GM12865 (cell line): Measurements from ENCODE around the gene NEGR1.

Experiments
- DNase-seq: peaks from one replicate; pipeline ENCODE4 v3.0.0; 2010; ENCODE audit warnings: low read depth
- H3K4me3 ChIP-seq: 2 replicates; pipeline ENCODE4 v1.5.1; 2011; ENCODE audit warnings: mild to moderate bottlenecking, low read depth, low read length, control low read depth
- TF ChIP-seq, protein P1 (sequence below): IDR thresholded peaks from 2 replicates; pipeline ENCODE4 v1.5.1; 2011; ENCODE audit warnings: low read length, control low read depth, low read depth, inconsistent platforms; ENCODE audit not compliant: insufficient read depth; ENCODE audit errors: missing control alignments

NEGR1 gene

DNA sequence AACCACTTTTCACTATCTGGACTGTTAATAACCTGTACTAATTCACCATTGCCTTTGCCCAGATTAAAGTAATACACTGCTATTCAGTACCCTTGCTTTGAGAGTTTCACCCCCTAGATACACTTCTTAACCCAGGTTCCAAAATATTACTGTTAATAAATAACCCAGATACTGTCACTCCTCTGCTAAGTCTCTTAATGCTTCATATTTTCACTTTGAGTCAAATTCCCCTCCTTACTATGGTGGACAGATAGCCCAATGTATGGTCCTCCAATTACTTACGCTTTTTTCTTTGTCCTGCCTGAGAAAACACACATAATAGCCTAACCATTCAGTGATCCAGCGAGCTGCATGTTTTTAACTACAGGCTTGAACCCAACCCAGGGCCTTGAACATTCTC, 152.5 kb downstream of the NEGR1 start:
- no peak for DNase-seq
- TF ChIP-seq, protein P1, sequence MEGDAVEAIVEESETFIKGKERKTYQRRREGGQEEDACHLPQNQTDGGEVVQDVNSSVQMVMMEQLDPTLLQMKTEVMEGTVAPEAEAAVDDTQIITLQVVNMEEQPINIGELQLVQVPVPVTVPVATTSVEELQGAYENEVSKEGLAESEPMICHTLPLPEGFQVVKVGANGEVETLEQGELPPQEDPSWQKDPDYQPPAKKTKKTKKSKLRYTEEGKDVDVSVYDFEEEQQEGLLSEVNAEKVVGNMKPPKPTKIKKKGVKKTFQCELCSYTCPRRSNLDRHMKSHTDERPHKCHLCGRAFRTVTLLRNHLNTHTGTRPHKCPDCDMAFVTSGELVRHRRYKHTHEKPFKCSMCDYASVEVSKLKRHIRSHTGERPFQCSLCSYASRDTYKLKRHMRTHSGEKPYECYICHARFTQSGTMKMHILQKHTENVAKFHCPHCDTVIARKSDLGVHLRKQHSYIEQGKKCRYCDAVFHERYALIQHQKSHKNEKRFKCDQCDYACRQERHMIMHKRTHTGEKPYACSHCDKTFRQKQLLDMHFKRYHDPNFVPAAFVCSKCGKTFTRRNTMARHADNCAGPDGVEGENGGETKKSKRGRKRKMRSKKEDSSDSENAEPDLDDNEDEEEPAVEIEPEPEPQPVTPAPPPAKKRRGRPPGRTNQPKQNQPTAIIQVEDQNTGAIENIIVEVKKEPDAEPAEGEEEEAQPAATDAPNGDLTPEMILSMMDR = no peak
- H3K4me3 ChIP-seq = no peak overlapping the region

DNA sequence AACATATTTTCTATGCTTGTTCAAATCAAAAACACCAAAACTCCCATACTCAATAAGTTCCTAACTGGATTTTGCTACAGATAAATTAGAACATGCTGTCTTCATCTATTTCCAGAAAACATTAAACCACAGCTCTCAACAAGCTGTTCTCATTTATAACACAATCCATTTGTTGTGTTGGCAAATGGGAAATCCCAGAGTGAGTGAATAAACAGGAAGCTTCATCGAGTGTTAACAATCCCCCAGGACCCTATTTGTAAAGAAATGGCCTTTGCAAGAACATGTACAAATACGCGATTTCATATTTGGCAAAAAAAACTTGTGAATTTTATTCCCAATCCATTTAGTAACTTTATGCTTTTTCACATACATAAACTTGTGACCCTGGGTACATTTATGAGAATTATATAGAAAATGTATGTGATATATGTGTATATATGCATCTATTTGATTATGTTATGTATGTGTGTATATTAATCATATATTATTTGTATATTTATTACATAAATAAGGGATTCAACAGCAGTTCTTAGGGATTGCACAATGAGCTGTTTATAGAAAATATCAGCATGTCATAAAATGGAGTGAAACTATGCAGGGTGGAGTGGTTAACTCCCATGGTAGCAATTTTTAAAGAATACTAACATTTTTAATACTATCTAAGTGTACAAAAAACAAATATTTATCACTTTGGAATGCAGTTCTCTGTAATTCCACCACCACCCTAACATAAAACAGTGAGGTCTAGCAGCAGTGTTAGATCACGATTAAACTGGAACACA, 160.0 kb downstream of the NEGR1 start:
- DNase-seq = no peak
- TF ChIP-seq, protein P1 = no peak

DNA sequence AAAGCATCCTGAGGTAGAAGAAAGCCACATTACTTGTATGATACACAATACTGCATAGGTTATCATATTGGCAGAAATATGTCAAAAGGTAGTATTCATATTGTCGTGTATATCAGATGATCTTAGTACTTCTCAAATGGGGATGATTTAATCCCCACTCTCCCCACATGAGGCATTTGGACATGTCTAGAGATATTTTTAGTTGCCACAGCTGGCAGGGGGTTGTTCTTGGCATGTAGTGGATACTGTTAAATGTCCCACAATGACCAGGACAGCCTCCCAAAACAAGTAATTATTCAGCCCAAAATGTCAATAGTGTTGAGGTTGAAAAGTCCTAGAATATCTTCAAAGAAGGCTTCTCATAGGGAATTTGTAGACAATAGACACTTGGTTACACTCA, 162.8 kb downstream of the NEGR1 start:
- DNase-seq = no peak
- H3K4me3 ChIP-seq = no peak overlapping the region
- TF ChIP-seq, protein P1 = no peak

More for the DNA sequence above, 160.0 kb downstream of the NEGR1 start:
- H3K4me3 ChIP-seq = no peak overlapping the region

DNA sequence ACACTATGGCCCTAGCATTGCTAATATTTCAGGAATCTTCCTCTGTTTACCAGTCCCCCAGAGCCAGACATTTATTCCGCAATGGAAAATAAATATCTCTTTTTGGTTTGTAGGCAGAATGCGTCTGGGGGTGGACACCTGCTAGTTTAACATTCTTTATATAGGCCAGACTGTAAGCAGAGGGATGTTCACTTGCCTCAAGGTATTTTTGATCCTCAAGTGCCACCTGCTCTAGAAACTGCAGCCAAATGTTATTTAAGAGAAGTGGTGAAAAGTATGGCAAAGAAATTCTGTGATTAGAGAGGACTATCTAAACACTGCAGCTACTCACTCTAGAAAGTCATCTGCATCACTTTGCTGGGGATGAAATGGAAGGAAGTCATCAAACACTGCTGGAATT, 164.7 kb downstream of the NEGR1 start:
- TF ChIP-seq, protein P1 = no peak
- DNase-seq = no peak
- H3K4me3 ChIP-seq = no peak overlapping the region

DNA sequence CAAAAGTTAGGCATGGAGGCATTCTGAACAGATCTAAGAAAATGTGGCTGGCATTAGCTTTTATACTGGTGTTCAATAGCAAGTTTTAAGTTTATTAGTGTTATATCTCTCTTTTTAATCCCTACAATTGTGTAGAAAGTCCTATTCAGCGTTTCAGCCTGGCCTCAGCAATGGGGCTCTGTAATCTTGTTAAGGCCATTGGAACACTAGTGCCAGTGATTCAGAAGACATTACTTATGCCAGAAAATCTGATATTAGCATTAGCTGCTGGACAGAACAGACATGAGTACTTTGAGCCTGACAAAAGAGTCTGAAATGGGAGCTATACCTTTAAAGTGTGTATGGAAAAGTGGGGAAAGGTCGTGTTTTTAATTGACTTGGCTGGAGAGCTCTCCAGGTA, 167.0 kb downstream of the NEGR1 start:
- no peak overlapping the region for H3K4me3 ChIP-seq
- DNase-seq = no peak
- TF ChIP-seq, protein P1 = no peak

DNA sequence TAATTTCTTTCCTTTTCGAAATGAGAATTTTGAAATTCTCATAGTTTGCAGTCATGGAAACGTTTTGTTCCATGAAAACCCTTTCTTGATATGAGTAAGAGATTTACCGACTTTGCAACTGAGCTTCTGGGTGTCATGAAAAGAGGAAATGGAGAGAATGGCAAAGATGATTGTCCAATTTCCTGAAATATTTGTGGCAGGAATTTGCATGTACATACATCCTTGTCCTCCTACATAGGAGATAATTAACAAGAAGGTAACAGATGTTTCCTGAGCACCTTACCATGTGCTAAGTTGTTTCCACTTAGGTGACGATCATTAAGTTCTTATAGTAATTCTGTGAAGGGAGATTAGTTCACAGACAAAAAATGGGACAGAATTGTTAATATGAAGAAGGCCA, 170.7 kb downstream of the NEGR1 start:
- TF ChIP-seq, protein P1 = no peak
- DNase-seq = no peak
- H3K4me3 ChIP-seq = no peak overlapping the region

DNA sequence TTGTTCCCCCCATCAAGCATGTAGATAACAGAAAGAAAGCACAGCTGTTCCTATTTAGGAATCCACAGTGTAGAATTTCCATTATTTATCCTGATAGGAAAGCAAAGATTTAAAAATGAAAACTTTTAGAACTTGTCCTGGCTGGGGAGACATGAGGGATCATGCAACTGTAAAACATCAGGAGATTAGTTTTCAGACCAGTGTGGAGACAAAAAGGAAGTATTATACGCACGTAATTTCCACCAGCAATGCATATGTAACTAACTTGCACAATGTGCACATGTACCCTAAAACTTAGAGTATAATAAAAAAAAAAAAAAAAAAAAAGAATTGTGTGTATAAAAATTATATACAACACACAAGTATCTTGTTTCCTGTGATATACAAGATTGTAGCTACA, 172.4 kb downstream of the NEGR1 start:
- H3K4me3 ChIP-seq = no peak overlapping the region
- TF ChIP-seq, protein P1 = no peak
- no peak for DNase-seq
